Measurements from ENCODE around the gene SPRED3. TPM values are rescaled to one million over a fixed set of nuclear protein-coding genes. Genes with fewer than 3 reads are reported as not detected.
"Not testable (repeated sequence)": the region's sequence is repeated elsewhere in the genome, so short reads cannot be mapped to it uniquely, and the experiment has no call there.

Gene SPRED3
- total RNA-seq, 3 donors from 2014 or later: 0.16 to 0.66 (median 0.29) TPM

DNA sequence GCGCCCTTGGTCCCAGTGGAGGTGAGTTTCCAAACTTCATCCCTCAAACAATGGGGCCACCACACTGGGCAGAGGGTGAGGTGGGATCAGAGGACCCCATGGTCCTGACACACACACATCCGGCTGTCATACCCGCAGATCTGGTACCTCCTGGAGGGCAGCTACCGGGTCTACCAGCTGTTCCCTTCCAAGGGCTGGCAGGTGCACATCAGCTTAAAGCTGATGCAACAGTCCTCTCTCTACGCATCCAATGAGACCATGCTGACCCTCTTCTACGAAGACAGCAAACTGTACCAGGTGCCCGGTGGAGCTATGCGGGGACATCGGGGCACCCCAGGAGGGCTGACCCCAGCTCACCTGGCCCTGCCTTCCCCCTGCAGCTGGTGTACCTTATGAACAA lies 28.1 kb upstream of the SPRED3 start:
- intact Hi-C loops (cut with DNase I; ENCODE audit: low total_unique reads): loop anchor here (5.0 kb wide), 1 partner anchor 1347 kb away; no protein-coding TSS in a partner anchor
- no peak overlapping the region for H3K4me3 ChIP-seq
- peaks cover 0 to 44% of the 10 kb centered on the region in 2 donors for H3K27me3 ChIP-seq
- no peaks in the 10 kb centered on the region for H3K4me1 ChIP-seq
- no peaks in the 10 kb centered on the region for H3K36me3 ChIP-seq
- TF ChIP-seq POLR2A (IDR thresholded peaks at IDR 0.05) (no peak), POLR2AphosphoS5 (IDR thresholded peaks at IDR 0.05) (no peak)
- TF ChIP-seq, protein P1, sequence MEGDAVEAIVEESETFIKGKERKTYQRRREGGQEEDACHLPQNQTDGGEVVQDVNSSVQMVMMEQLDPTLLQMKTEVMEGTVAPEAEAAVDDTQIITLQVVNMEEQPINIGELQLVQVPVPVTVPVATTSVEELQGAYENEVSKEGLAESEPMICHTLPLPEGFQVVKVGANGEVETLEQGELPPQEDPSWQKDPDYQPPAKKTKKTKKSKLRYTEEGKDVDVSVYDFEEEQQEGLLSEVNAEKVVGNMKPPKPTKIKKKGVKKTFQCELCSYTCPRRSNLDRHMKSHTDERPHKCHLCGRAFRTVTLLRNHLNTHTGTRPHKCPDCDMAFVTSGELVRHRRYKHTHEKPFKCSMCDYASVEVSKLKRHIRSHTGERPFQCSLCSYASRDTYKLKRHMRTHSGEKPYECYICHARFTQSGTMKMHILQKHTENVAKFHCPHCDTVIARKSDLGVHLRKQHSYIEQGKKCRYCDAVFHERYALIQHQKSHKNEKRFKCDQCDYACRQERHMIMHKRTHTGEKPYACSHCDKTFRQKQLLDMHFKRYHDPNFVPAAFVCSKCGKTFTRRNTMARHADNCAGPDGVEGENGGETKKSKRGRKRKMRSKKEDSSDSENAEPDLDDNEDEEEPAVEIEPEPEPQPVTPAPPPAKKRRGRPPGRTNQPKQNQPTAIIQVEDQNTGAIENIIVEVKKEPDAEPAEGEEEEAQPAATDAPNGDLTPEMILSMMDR (IDR thresholded peaks at IDR 0.05): no peak
- H3K9me3 ChIP-seq: no peaks in the 10 kb centered on the region
- no peak overlapping the region for H3K27ac ChIP-seq
- DNase-seq (ENCODE audit: low spot score in 2 of 2): no peak

DNA sequence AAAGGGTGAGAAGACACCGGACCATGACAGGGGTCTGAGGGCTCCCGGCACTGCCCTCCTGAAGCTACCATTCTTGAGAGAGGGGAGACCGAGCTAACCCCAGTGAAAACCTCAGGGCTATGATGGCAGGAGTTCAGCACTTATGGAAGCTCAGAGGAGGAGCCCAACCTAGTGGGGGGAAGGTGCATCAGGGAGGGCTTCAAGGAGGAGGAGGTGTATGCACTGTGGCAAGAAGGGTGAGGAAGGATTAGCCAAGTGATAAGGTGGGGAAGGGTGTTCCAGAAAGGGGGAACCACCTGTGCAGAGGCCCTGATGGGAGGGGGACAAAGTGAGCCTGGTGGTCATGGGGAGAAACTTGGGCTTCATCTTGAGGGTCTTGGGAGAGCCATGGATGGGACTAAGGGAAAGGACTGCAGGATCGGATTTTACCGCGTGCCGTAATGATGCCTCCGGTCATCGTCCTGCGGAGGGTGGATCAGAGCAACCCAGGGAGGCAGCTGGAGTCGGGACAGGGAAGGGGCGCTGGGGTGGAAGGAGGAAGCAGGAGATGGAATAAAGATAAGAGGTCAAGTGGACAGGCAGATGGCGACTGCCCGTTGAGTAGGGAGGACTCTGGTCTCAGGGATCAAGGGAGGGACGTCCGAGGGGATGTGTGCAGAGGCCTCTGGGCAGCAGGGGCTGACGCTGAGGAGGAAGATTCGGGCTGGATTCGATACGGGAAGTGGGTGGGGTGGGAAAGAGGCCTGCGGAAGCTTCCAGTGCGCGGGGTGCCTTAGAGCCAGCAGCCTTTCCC lies 27.5 kb upstream of the SPRED3 start:
- intact Hi-C loops (cut with DNase I; ENCODE audit: low total_unique reads): loop anchor here (5.0 kb wide), 1 partner anchor 1346 kb away; no protein-coding TSS in a partner anchor
- peak overlapping the region; percentile 53 to 90 (median 62) for H3K4me3 ChIP-seq
- H3K27ac ChIP-seq: no peak overlapping the region
- no peak for DNase-seq (ENCODE audit: low spot score in 2 of 2)
- no peaks in the 10 kb centered on the region for H3K36me3 ChIP-seq
- H3K4me1 ChIP-seq: no peaks in the 10 kb centered on the region
- H3K27me3 ChIP-seq: peaks cover 0 to 38% of the 10 kb centered on the region in 2 donors
- TF ChIP-seq, protein P1 (IDR thresholded peaks at IDR 0.05): no peak
- TF ChIP-seq POLR2A (IDR thresholded peaks at IDR 0.05): no peak
- no peak for TF ChIP-seq POLR2AphosphoS5 (IDR thresholded peaks at IDR 0.05)
- no peaks in the 10 kb centered on the region for H3K9me3 ChIP-seq

DNA sequence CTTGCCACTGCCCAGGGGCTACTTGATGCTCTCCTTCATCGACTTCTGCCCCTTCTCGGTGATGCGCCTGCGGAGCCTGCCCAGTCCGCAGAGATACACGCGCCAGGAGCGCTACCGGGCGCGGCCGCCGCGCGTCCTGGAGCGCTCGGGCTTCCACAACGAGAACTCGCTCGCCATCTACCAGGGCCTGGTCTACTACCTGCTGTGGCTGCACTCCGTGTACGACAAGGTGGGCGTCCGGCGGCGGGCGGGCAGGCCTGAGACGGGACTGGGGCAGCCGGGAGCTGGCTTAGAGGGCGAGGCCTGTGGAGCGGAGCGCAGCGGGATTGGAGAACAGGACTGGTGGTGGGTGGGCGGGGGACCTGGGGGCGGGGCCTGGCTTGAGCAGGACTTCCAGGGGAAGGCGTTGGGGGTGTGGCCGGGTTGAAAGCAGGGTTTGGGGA lies 26.8 kb upstream of the SPRED3 start:
- peaks cover 0 to 32% of the 10 kb centered on the region in 2 donors for H3K27me3 ChIP-seq
- no peaks in the 10 kb centered on the region for H3K36me3 ChIP-seq
- no peak for TF ChIP-seq POLR2AphosphoS5 (IDR thresholded peaks at IDR 0.05)
- TF ChIP-seq POLR2A (IDR thresholded peaks at IDR 0.05): no peak
- TF ChIP-seq, protein P1 (IDR thresholded peaks at IDR 0.05): peak in 1 of 3 donors; percentile 55
- intact Hi-C loops (cut with DNase I; ENCODE audit: low total_unique reads): loop anchor here (5.0 kb wide), 1 partner anchor 1346 kb away; no protein-coding TSS in a partner anchor
- DNase-seq (ENCODE audit: low spot score in 2 of 2): peak; percentile 75 to 83
- peak overlapping the region; percentile 65 to 76 for H3K27ac ChIP-seq
- H3K9me3 ChIP-seq: no peaks in the 10 kb centered on the region
- H3K4me3 ChIP-seq: peak overlapping the region; percentile 53 to 90 (median 62)
- no peaks in the 10 kb centered on the region for H3K4me1 ChIP-seq

DNA sequence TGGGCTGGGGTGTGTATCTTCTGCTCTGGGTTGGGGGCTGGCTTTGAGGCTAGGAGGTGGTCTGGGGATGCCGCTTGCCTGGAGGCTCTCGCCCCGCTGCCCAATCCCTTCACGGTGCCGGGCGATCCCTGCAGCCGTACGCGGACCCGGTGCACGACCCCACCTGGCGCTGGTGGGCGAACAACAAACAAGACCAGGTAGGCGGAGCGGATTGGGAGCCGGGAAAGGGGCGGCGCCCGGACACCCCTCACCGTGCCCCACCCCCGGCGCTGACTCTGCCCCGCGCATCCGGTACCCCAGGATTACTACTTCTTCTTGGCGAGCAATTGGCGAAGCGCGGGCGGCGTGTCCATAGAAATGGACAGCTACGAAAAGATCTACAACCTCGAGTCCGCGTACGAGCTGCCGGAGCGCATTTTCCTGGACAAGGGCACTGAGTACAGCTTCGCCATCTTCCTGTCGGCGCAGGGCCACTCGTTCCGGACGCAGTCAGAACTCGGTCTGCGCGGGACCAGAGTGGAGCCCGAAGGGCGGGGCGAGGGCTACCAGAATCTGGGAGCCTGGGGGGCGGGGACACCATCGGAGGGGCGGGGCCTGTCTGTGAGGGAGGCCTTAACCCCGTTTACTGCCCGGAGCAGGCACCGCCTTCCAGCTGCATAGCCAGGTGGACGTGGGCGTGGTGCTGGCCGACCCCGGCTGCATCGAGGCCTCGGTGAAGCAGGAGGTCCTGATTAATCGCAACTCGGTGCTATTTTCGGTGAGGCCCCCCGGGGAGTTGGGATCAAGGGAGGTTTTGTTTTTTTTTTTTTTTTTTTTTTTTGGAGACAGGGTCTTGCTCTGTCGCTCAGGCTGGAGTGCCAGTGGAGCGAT lies 26.2 kb upstream of the SPRED3 start:
- peak overlapping the region; percentile 65 to 76 for H3K27ac ChIP-seq

DNA sequence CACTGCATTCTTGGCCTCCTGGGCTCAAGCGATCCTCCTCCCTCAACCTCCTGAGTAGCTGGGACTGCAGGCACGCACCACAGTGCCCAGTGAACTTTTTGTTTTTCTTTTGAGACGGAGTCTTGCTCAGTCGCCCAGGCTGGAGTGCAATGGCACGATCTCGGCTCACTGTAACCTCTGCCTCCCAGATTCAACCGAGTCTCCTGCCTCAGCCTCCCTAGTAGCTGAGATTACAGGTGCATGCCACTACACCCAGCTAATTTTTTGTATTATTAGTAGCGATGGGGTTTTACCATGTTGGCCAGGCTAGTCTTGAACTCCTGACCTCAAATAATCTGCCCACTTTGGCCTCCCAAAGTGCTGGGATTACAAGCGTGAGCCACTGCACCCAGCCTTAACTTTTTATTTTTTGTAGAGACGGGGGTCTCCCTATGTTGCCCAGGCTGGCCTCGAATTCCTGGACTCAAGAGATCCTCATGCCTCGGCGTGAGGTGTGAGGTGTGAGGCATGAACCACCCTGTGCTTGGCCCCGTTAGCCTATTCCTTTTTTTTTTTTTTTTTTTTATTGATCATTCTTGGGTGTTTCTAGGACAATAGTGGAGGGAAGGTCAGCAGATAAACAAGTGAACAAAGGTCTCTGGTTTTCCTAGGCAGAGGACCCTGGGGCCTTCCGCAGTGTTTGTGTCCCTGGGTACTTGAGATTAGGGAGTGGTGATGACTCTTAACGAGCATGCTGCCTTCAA lies 25.4 kb upstream of the SPRED3 start:
- not testable (repeated sequence) for H3K9me3 ChIP-seq; DNase-seq (ENCODE audit: low spot score in 2 of 2); H3K4me1 ChIP-seq; H3K36me3 ChIP-seq
- H3K4me3 ChIP-seq: peak overlapping the region in 2 of 3 donors; percentile 62 to 90
- peaks cover 0 to 27% of the 10 kb centered on the region in 2 donors for H3K27me3 ChIP-seq
- intact Hi-C loops (cut with DNase I; ENCODE audit: low total_unique reads): loop anchor here (5.0 kb wide), 1 partner anchor 1344 kb away; no protein-coding TSS in a partner anchor
- H3K27ac ChIP-seq: peak overlapping the region in 1 of 2 donors; percentile 65

More for the DNA sequence above, 26.2 kb upstream of the SPRED3 start:
- H3K4me3 ChIP-seq: peak overlapping the region; percentile 53 to 90 (median 62)
- no peaks in the 10 kb centered on the region for H3K4me1 ChIP-seq
- H3K27me3 ChIP-seq: peaks cover 0 to 28% of the 10 kb centered on the region in 2 donors
- H3K9me3 ChIP-seq: no peaks in the 10 kb centered on the region
- H3K36me3 ChIP-seq: no peaks in the 10 kb centered on the region
- DNase-seq (ENCODE audit: low spot score in 2 of 2): peak; percentile 81 to 93
- intact Hi-C loops (cut with DNase I; ENCODE audit: low total_unique reads): loop anchor here (5.0 kb wide), 1 partner anchor 1345 kb away; no protein-coding TSS in a partner anchor
- TF ChIP-seq POLR2AphosphoS5 (IDR thresholded peaks at IDR 0.05) (peak in 1 of 3 donors; percentile 23), POLR2A (IDR thresholded peaks at IDR 0.05) (peak; percentile 25)
- TF ChIP-seq, protein P1 (IDR thresholded peaks at IDR 0.05): peak in 1 of 3 donors; percentile 9
